Measurements from ENCODE around the gene S100A5. TPM values are rescaled to one million over a fixed set of nuclear protein-coding genes. Genes with fewer than 3 reads are reported as not detected.

Gene S100A5
- total RNA-seq, 4 donors from 2014 or later: not detected

DNA sequence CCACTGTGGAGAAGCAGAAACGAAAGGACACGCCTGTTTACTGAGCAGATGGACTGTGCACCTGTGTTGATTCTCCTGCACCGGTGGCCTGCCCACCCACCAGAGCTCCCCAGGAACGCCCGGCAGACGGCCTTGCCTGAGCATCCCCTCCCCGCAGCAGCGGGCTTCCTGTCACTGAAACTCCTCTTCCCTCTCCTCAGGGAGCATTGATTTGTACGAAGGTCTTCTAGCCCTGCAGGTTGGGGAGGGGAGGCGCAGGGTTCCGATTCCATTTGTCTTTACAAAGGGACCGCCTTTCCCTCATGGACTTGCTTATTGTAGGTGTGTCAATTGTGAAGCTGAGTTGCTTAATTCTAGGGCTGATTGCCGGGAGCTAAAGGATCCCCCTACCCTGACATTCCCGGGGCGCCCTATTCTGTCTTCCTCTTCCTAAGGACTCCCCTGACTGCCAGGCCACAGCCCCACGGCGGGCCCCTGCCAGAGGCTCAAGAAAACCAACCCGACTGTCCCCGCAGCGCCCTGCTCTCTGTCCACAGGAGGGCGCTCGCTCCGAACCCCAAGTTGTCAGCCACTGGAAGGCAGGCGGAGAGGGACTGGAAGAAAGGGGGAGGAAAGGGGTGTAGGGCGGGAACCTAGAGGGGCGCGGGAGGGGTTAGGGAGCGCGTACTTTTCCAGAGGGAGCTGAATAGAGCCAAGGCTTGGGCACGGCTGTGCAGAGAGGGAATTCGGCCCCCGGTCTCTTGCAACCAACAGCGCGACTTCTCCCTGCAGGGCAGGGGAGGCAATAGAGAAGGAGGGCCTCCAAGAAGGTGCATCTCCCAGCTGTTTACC is 7.8 kb downstream of the S100A5 start:
- ATAC-seq: peak; percentile 54 to 59
- in situ Hi-C loops (cut with MboI; ENCODE audit: low sequenced_read_pairs in 4 of 4): loop anchor here in 1 of 4 donors (5.0 to 25.0 kb wide), 2 partner anchors 34 to 454 kb away; partner anchors contain the start of genes JTB, RAB13, RPS27 and S100A2
- intact Hi-C loops (cut with DNase I; ENCODE audit: low total_unique reads): loop anchor here (1.0 to 5.0 kb wide), 3 partner anchors 22 to 84 kb away; partner anchors contain the start of gene S100A14
- H3K4me3 ChIP-seq: peak overlapping the region; percentile 54 to 70 (median 65)
- no peaks in the 10 kb centered on the region for H3K9me3 ChIP-seq
- DNase-seq: peak; percentile 71 to 84
- H3K36me3 ChIP-seq: no peaks in the 10 kb centered on the region
- peaks cover 10 to 28% of the 10 kb centered on the region in 2 donors for H3K4me1 ChIP-seq
- peak overlapping the region; percentile 82 to 92 (median 86) for H3K27ac ChIP-seq
- no peaks in the 10 kb centered on the region for H3K27me3 ChIP-seq
- TF ChIP-seq, protein P1, sequence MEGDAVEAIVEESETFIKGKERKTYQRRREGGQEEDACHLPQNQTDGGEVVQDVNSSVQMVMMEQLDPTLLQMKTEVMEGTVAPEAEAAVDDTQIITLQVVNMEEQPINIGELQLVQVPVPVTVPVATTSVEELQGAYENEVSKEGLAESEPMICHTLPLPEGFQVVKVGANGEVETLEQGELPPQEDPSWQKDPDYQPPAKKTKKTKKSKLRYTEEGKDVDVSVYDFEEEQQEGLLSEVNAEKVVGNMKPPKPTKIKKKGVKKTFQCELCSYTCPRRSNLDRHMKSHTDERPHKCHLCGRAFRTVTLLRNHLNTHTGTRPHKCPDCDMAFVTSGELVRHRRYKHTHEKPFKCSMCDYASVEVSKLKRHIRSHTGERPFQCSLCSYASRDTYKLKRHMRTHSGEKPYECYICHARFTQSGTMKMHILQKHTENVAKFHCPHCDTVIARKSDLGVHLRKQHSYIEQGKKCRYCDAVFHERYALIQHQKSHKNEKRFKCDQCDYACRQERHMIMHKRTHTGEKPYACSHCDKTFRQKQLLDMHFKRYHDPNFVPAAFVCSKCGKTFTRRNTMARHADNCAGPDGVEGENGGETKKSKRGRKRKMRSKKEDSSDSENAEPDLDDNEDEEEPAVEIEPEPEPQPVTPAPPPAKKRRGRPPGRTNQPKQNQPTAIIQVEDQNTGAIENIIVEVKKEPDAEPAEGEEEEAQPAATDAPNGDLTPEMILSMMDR (IDR thresholded peaks at IDR 0.05 in 4 of 5, conservative IDR thresholded peaks at IDR 0.05 in 1 of 5): peak; percentile 90 to 93 (median 91)
- TF ChIP-seq POLR2A (IDR thresholded peaks at IDR 0.05): no peak

DNA sequence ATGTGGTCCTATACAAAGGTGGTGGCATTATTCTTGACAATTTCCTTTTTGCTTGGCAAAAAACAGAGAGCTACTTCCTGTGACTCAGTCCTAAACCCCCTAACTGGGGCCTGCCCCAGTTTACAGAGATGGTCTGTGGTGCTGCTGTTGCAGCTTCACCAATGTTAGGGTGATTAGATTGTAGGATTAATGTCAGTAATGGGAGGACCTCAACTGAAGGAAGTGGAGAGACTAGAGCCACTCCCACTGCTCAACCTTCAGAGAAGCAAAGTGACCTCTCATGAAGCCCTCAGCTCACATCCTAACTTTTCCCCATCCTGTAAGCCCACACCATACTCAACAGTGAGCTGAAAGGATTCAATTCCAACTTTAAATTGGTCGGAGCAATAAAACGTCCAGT is 8.6 kb downstream of the S100A5 start:
- peak overlapping the region in 1 of 4 donors; percentile 92 for H3K27ac ChIP-seq
- no peak for DNase-seq
- ATAC-seq: no peak
- TF ChIP-seq POLR2A (IDR thresholded peaks at IDR 0.05): no peak
- TF ChIP-seq, protein P1 (IDR thresholded peaks at IDR 0.05 in 4 of 5, conservative IDR thresholded peaks at IDR 0.05 in 1 of 5): no peak
- intact Hi-C loops (cut with DNase I; ENCODE audit: low total_unique reads) (loop anchor here (2.0 to 5.0 kb wide), 2 partner anchors 21 to 85 kb away; partner anchors contain the start of gene S100A14), in situ Hi-C loops (cut with MboI; ENCODE audit: low sequenced_read_pairs in 4 of 4) (loop anchor here in 1 of 4 donors (5.0 to 25.0 kb wide), 2 partner anchors 35 to 455 kb away; partner anchors contain the start of genes JTB, RAB13, RPS27 and S100A2)
- H3K36me3 ChIP-seq: no peaks in the 10 kb centered on the region
- H3K9me3 ChIP-seq: no peaks in the 10 kb centered on the region
- no peaks in the 10 kb centered on the region for H3K27me3 ChIP-seq
- H3K4me1 ChIP-seq: peaks cover 10 to 28% of the 10 kb centered on the region in 2 donors
- no peak overlapping the region for H3K4me3 ChIP-seq

DNA sequence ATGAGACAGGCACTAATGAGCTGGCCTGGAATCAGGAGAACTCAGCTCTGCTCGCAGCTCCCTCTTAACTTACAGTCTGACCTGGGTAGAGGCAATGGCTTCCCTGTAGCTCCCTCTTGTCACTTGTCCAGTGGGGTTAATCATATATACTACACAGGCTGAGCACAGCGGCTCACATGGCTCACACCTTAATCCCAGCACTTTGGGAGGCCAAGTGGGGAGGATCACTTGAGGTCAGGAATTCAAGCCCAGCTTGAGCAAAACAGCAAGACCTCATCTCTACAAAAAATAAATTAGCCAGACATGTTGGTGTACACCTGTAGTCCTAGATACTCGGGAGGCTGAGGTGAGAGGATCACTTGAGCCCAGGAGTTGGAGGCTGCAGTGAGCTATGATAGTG is 9.1 kb downstream of the S100A5 start:
- H3K27me3 ChIP-seq: no peaks in the 10 kb centered on the region
- ATAC-seq (no peak), DNase-seq (no peak)
- no peaks in the 10 kb centered on the region for H3K36me3 ChIP-seq
- H3K4me3 ChIP-seq: no peak overlapping the region
- TF ChIP-seq POLR2A (IDR thresholded peaks at IDR 0.05): no peak
- TF ChIP-seq, protein P1 (IDR thresholded peaks at IDR 0.05 in 4 of 5, conservative IDR thresholded peaks at IDR 0.05 in 1 of 5): no peak
- in situ Hi-C loops (cut with MboI; ENCODE audit: low sequenced_read_pairs in 4 of 4): loop anchor here in 1 of 4 donors (5.0 to 25.0 kb wide), 2 partner anchors 36 to 456 kb away; partner anchors contain the start of genes JTB, RAB13, RPS27 and S100A2
- intact Hi-C loops (cut with DNase I; ENCODE audit: low total_unique reads): loop anchor here (2.0 to 5.0 kb wide), 2 partner anchors 21 to 86 kb away; partner anchors contain the start of gene S100A14
- H3K4me1 ChIP-seq: peaks cover 10 to 26% of the 10 kb centered on the region in 2 donors
- H3K27ac ChIP-seq: no peak overlapping the region
- no peaks in the 10 kb centered on the region for H3K9me3 ChIP-seq

DNA sequence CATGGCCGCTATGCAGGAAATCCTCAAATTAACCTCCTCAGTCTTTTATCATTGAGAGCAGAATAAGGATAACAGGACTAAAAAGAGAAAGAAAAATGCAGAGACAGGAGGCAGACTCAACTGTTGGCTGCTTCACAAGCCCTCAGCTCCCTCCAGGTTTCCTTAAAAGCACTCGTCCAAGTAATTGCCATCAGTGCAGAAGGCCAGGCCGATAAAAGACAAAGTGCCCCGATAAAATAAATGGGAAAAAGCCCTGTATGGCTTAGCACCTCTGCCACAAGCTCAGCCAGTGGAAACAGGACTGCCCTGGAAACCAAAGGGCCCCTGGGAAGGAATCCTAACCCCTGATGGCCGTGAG is 13.1 kb downstream of the S100A5 start:
- DNase-seq (no peak), ATAC-seq (no peak)
- no peak overlapping the region for H3K4me3 ChIP-seq
- in situ Hi-C loops (cut with MboI; ENCODE audit: low sequenced_read_pairs in 4 of 4): loop anchor here in 1 of 4 donors (25.0 kb wide), 1 partner anchor 460 kb away; the partner anchor contains the start of genes JTB, RAB13 and RPS27
- no peak for TF ChIP-seq POLR2A (IDR thresholded peaks at IDR 0.05)
- TF ChIP-seq, protein P1 (IDR thresholded peaks at IDR 0.05 in 4 of 5, conservative IDR thresholded peaks at IDR 0.05 in 1 of 5): no peak
- H3K36me3 ChIP-seq: no peaks in the 10 kb centered on the region
- no peaks in the 10 kb centered on the region for H3K27me3 ChIP-seq
- intact Hi-C loops (cut with DNase I; ENCODE audit: low total_unique reads): no loop called here
- no peaks in the 10 kb centered on the region for H3K4me1 ChIP-seq
- no peaks in the 10 kb centered on the region for H3K9me3 ChIP-seq
- H3K27ac ChIP-seq: no peak overlapping the region

Measured in gastrocnemius medialis (tissue), 4 donors.